GM20431 (cell line): ENCODE results near the gene ZFP37.
"Not testable (repeated sequence)": the region's sequence is repeated elsewhere in the genome, so short reads cannot be mapped to it uniquely, and the experiment has no call there.

Experiments
- in situ Hi-C: fragments of 300-500 bp; cut with MseI, MboI; formaldehyde crosslinking; loops from one replicate; pipeline ENCODE4 v1.15.0; 2020; ENCODE audit warnings: low sequenced_read_pairs; ENCODE audit not compliant: unreplicated experiment

The ZFP37 gene

GRCh38 chr9:113056191-113057106 is at the start of gene ZFP37:
ZFP37 (minus strand) TSS chr9:113056724; CDS start chr9:113056688, 36 bp downstream.
- in situ Hi-C loops: no loop called here

GRCh38 chr9:113105345-113105744 is 48.8 kb upstream of the ZFP37 start:
- in situ Hi-C loops: not testable (repeated sequence)

GRCh38 chr9:113095561-113095960 is 39.0 kb upstream of the ZFP37 start:
- in situ Hi-C loops: no loop called here

- in situ Hi-C loops: not testable (repeated sequence)
Observed at GRCh38 chr9:113089924-113090323, 33.4 kb upstream of the ZFP37 start.

- in situ Hi-C loops: not testable (repeated sequence)
Observed at GRCh38 chr9:113089143-113089505, 32.6 kb upstream of the ZFP37 start.

- in situ Hi-C loops: not testable (repeated sequence)
Observed at GRCh38 chr9:113088456-113089142, 32.1 kb upstream of the ZFP37 start.

GRCh38 chr9:113062932-113063310 is 6.4 kb upstream of the ZFP37 start:
- in situ Hi-C loops: not testable (repeated sequence)

GRCh38 chr9:113062256-113062931 is 5.9 kb upstream of the ZFP37 start:
- in situ Hi-C loops: not testable (repeated sequence)

GRCh38 chr9:113061072-113061850 is 4.7 kb upstream of the ZFP37 start:
- in situ Hi-C loops: not testable (repeated sequence)

- in situ Hi-C loops: not testable (repeated sequence)
Observed at GRCh38 chr9:113059581-113060284, 3.2 kb upstream of the ZFP37 start.

GRCh38 chr9:113057193-113057592 is 669 bp upstream of the ZFP37 start:
- in situ Hi-C loops: no loop called here

GRCh38 chr9:113042884-113043657 is 13.5 kb downstream of the ZFP37 start:
- in situ Hi-C loops: no loop called here

- in situ Hi-C loops: no loop called here
Observed at GRCh38 chr9:113026200-113026599, 30.3 kb downstream of the ZFP37 start.

GRCh38 chr9:113018247-113018646 is 38.3 kb downstream of the ZFP37 start:
- in situ Hi-C loops: no loop called here

- in situ Hi-C loops: no loop called here
Observed at GRCh38 chr9:113012492-113012891, 44.0 kb downstream of the ZFP37 start.

- in situ Hi-C loops: no loop called here
Observed at GRCh38 chr9:113011911-113012381, 44.6 kb downstream of the ZFP37 start, which contains the start of gene ZNF883. ZNF883 (minus strand) TSS chr9:113012192.

- in situ Hi-C loops: no loop called here
Observed at GRCh38 chr9:113005777-113006176, 50.7 kb downstream of the ZFP37 start.

GRCh38 chr9:112997236-112997941 is 59.1 kb downstream of the ZFP37 start:
- in situ Hi-C loops: no loop called here
